ENCODE measurements around the gene IP6K1. TPM values are rescaled to one million over a fixed set of nuclear protein-coding genes. Genes with fewer than 3 reads are reported as not detected.

IP6K1 gene
- total RNA-seq, 1 experiment from 2014 or later, result 42.2 TPM

- Histone ChIP-seq H4K20me1 (ENCODE audit: control insufficient read depth, insufficient read depth, insufficient read length) (no peaks in the 10 kb centered on the region), H3T11ph (ENCODE audit: low read length) (no peak overlapping the region), H4K8ac (replicated peaks; ENCODE audit: insufficient read length, low read depth, low read length) (no peak overlapping the region), H3K9me3 (ENCODE audit: control insufficient read depth, low read depth, low read length) (no peaks in the 10 kb centered on the region), H3K56ac (ENCODE audit: insufficient read length, low read depth, low read length) (no peak overlapping the region), H4K5ac (ENCODE audit: insufficient read length, low read depth, low read length) (no peak overlapping the region), H3K4ac (ENCODE audit: low read depth, low read length) (no peak overlapping the region), H2AK5ac (ENCODE audit: insufficient read length, low read length) (no peak overlapping the region), H2BK15ac (ENCODE audit: low read depth, low read length) (no peak overlapping the region), H2BK12ac (ENCODE audit: insufficient read length, low read depth, low read length) (no peak overlapping the region), H3K79me2 (ENCODE audit: insufficient read depth, low read length) (no peaks in the 10 kb centered on the region), H2BK5ac (ENCODE audit: insufficient read length, low read length) (no peak overlapping the region), H3K23me2 (ENCODE audit: insufficient read length, low read depth, low read length, poor library complexity, severe bottlenecking) (no peaks in the 10 kb centered on the region), H2BK20ac (ENCODE audit: low read depth, low read length, poor library complexity, severe bottlenecking) (no peak overlapping the region), H3K4me2 (ENCODE audit: insufficient read depth, insufficient read length, low read length) (no peak overlapping the region), H3K14ac (ENCODE audit: insufficient read depth, low read length) (no peak overlapping the region), H3K27ac (ENCODE audit: insufficient read length, low read depth, low read length) (no peak overlapping the region), H3K4me1 (ENCODE audit: insufficient read depth, low read length) (no peaks in the 10 kb centered on the region), H3K79me1 (ENCODE audit: insufficient read depth, low read depth, low read length, poor library complexity, severe bottlenecking) (no peaks in the 10 kb centered on the region), H2BK120ac (ENCODE audit: low read depth, low read length, poor library complexity, severe bottlenecking) (no peak overlapping the region), H3K23ac (ENCODE audit: insufficient read length, low read depth, low read length) (no peak overlapping the region), H3K27me3 (ENCODE audit: insufficient read depth, low read length) (no peaks in the 10 kb centered on the region; the same call in none of the 2 replicates), H2AFZ (ENCODE audit: low read length) (no peak overlapping the region), H3K9ac (ENCODE audit: extremely low read depth, insufficient read length, low read length) (no peak overlapping the region), H4K91ac (ENCODE audit: insufficient read length, low read depth, low read length) (no peak overlapping the region), H3K18ac (ENCODE audit: insufficient read length, low read depth, low read length) (no peak overlapping the region)
- H3K4me1 Mint-ChIP-seq, result peaks cover 3 to 13% of the 10 kb centered on the region in 2 experiments; a peak in 3 of 4 replicates
- H3K27ac Mint-ChIP-seq, result no peak overlapping the region
- TF ChIP-seq, protein P1, sequence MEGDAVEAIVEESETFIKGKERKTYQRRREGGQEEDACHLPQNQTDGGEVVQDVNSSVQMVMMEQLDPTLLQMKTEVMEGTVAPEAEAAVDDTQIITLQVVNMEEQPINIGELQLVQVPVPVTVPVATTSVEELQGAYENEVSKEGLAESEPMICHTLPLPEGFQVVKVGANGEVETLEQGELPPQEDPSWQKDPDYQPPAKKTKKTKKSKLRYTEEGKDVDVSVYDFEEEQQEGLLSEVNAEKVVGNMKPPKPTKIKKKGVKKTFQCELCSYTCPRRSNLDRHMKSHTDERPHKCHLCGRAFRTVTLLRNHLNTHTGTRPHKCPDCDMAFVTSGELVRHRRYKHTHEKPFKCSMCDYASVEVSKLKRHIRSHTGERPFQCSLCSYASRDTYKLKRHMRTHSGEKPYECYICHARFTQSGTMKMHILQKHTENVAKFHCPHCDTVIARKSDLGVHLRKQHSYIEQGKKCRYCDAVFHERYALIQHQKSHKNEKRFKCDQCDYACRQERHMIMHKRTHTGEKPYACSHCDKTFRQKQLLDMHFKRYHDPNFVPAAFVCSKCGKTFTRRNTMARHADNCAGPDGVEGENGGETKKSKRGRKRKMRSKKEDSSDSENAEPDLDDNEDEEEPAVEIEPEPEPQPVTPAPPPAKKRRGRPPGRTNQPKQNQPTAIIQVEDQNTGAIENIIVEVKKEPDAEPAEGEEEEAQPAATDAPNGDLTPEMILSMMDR (conservative IDR thresholded peaks at IDR 0.05), result no peak
- H3K9me3 Mint-ChIP-seq, result no peaks in the 10 kb centered on the region
- no peak overlapping the region for H3K4me3 Mint-ChIP-seq
- peaks cover 12% of the 10 kb centered on the region for H3K27me3 Mint-ChIP-seq (ENCODE audit: low read depth)
- WGBS (ENCODE audit: extremely low coverage, insufficient read length, low lambda C conversion rate), result no CpG with 5 or more reads among the region's 4 CpGs
- no peaks in the 10 kb centered on the region for H3K36me3 Mint-ChIP-seq (ENCODE audit: insufficient read depth in 1 of 3, low read depth in 3 of 3)
- no peak for DNase-seq
Observed at GRCh38 chr3:49794431-49794830, 8.1 kb upstream of the IP6K1 start.
